Measurements from ENCODE around the gene PHACTR1.
"Not testable (repeated sequence)": the region's sequence is repeated elsewhere in the genome, so short reads cannot be mapped to it uniquely, and the experiment has no call there.

PHACTR1 gene

GRCh38 chr6:12716298-12716916 lies at the start of gene PHACTR1:
Gene PHACTR1, plus strand, starts transcription at chr6:12716767.
- no peak for DNase-seq

DNA sequence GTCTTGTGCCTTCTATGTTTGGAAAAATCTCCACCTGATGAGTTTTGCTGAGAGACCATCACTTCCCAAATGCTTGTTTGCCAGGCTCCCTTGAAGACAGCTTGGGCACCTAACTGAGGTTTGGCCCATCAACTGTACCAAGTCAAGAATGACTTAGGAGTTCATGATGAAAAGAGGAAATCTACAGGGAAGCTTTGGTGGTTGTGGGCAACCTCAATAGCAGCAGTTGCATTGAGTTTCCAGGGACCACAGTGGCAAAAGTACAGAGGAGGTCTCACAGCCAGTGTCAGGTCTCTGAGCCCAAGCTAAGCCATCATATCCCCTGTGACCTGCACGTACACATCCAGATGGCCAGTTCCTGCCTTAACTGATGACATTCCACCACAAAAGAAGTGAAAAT lies 49.7 kb upstream of the PHACTR1 start:
- DNase-seq: no peak

DNA sequence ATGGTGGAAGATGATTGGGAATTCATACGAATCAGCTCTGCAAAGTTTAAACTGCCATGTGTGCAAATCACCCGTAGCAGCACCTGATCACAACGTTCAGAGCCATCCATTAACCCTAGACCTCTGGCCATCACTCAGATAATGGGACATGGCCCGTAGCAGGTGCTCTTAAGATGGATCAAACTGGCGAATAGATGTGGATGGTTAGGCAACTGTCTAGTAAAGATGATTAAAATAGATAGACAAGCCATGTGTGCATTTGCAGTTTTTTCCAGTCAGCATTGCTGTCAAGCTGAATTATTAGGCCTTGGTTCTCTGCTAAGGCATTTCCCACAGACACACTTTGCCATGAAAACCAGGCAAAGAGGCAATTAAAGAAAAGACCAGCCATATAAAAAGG lies 40.6 kb upstream of the PHACTR1 start:
- DNase-seq: no peak

DNA sequence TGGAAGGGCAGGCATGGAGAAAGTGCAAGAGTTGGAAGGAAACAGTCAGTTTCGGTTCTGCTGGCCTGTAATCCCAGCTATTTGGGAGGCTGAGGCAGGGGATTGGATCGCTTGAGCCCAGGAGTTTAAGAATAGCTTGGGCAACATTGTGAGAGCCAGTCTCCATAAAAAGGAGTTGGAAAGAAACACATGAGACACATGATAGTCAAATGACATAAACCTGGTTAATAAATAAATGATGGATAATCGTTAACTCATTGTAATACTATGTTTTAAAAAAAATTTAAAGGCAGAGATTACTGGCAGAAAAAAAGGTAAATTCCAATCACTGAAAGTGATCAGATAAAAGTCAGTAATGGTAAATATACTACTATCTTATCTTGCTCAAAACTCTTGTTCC lies 37.2 kb upstream of the PHACTR1 start:
- no peak for DNase-seq

DNA sequence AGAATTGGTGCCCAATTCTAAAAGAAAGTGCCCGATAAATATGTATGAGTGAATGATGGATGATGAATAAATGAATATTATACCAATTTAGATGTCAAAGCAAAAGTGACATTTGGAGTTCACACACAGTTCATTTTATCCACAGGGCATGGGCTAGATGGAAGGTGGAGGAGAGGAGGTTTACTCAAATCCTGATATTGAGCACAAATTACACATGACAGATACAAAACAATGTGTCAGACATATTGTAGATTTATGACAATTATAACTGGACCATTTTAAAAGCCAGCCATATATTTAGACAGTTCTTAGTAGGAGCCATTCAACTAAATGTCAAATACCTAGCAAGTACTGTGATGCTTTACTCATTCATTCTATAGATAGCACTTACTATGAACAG lies 23.4 kb upstream of the PHACTR1 start:
- DNase-seq: no peak

DNA sequence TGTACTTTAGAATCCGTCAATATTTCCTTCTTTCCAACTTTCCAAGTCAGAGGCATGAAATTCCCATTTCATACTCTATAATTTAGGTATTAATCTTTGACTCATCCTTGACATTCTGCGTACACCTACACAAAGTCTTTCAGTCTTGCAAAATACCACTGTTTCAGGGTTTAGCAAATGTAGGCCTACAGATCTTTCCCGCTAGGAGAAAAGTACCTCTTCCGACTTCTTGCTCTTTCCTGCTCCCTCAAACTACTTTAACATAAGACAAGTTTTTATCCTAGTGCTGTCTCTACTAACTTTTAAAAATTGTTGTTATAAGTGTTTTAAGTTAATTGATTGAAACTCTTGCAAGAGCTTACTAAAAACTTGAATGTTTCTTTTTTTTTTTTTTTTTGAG lies 18.3 kb upstream of the PHACTR1 start:
- DNase-seq: no peak

- no peak for DNase-seq
These were observed 11.6 kb upstream of the PHACTR1 start for GRCh38 chr6:12704946-12705345.

DNA sequence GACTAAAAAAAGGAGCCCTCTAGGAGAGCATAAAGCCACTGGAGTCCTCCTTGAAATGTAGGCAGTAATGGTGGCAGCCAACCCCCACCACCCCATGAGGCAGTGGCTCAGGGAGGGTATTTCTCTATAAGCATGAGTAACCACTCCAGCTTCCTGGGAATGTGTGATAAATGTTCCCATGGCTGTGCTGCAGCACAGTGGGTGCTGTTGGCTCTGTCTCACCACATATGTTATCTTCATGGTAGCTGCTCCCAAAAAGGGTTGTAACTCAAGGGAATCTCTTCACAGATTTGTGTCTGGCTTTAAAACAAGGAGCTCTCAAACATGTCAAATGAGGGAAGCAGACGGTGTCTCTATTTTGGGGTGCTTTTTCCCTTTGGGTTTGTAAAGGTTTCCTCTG lies 7.5 kb upstream of the PHACTR1 start:
- DNase-seq: no peak

- no peak for DNase-seq
These were observed 6.9 kb upstream of the PHACTR1 start for GRCh38 chr6:12709556-12710232.

DNA sequence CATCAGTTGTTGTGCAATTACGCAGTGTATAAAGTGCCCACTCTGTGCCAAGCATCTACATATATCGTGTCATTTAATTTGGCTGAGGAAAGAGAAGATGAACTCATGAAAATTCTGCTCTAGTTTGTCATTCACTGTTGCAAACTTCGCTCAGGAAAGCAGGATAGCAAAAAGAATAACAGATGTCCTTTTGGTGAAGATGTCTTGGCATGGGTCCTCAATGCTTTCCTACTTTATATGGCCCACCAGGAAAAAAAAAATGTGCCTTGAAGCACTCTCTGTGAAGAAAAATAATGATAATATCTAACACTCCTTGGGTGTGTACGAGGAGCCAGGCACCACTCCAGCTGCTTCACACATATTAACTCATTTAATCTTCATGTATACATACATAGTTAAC lies 5.6 kb upstream of the PHACTR1 start:
- DNase-seq: no peak

DNA sequence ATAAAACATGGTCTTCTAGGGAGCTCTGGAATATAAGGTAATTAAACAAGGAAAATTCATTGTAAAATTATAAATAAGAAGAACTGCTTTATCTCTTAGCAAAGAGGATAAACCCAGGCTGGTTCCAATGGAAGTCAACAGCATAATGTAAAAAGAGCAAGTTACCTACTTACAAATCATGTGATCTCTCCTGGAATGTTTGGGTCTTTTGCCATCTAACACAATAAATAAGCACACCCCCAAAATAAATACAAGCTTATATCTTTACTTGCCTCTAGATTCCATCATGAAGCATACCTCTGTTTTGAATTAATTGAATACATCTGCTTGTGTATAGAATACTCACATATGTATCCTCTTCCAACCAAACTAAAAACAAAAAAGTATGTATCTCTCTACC lies 2.5 kb upstream of the PHACTR1 start:
- no peak for DNase-seq

DNA sequence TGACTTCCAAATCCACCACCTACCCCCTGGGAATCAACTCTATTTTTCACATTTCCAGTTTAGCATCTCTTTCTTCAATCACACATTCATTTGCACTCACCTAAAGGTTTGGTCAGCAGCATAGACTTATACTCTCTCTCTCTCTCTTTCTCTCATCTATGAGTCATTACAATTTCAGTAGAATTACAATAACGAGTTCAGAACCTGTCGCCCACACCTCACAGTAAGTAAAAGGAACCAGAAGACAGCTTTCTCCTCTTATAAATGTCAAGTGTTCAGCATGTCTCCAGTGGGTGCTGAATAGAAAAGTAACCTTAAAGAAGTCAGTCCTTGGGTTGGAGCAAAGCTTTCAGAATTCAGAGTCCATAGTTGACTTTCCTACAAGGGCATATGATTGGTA lies 1.1 kb upstream of the PHACTR1 start:
- DNase-seq: no peak

DNA sequence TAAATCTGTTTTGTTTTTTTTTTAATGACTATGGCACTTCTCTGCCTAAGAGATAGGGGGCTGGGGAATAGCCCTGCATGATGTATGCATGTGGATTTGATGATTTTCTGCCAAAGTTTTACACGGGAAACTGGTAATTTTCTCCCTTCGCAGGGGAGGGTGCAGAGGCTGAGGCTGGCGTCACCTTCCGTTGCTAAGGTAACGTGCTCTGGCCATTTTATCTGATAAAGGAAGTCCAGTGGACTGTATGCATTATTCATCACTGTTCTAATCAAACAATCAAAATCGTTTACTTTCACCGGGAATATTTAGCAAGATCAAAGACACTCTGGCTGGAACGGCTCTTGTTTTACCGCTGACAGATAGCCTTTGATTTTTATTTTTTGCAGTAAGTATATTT lies 789 bp downstream of the PHACTR1 start:
- no peak for DNase-seq

- DNase-seq: no peak
These were observed 1.4 kb downstream of the PHACTR1 start for GRCh38 chr6:12718015-12718414.

GRCh38 chr6:12719017-12719416 lies 2.5 kb downstream of the PHACTR1 start:
- no peak for DNase-seq

- no peak for DNase-seq
These were observed 3.7 kb downstream of the PHACTR1 start for GRCh38 chr6:12720310-12720709.

DNA sequence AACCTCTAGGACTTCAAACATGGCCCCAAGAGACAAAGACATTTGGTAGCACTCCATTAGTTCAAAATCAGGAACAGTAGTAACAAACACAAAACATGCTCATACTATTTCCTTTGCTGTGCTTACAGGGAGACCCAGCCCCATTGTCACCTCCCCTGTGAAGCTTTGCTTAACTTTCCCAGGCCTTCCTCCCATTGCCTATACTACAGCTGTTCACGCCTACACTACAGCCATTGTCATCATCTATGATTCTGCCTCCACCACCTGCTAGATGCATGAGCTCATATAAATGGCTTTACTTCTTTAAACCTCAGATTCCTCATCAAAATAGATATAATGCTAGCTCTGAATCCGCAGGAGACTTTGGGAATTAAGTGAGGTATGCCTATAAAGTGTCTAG lies 8.7 kb downstream of the PHACTR1 start:
- DNase-seq: no peak

- no peak for DNase-seq
These were observed 12.9 kb downstream of the PHACTR1 start for GRCh38 chr6:12729467-12729866.

DNA sequence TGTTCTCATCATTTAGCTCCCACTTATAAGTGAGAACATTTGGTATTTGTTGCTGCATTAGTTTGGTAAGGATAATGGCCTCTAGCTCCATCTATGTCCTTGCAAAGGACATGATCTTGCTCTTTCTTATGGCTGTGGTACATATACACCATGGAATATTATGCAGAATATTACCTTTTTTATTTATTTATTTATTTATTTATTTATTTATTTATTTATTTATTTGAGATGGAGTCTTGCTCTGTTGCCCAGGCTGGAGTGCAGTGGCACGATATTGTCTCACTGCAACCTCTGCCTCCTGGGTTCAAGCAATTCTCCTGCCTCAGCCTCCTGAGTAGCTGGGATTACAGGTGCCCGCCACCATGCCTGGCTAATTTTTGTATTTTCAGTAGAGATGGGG lies 14.2 kb downstream of the PHACTR1 start:
- DNase-seq: not testable (repeated sequence)

- DNase-seq: no peak
These were observed 17.3 kb downstream of the PHACTR1 start for GRCh38 chr6:12733876-12734275.

- DNase-seq: no peak
These were observed 19.2 kb downstream of the PHACTR1 start for GRCh38 chr6:12735786-12736185.

- DNase-seq: no peak
These were observed 31.8 kb downstream of the PHACTR1 start for GRCh38 chr6:12748411-12748810.

DNA sequence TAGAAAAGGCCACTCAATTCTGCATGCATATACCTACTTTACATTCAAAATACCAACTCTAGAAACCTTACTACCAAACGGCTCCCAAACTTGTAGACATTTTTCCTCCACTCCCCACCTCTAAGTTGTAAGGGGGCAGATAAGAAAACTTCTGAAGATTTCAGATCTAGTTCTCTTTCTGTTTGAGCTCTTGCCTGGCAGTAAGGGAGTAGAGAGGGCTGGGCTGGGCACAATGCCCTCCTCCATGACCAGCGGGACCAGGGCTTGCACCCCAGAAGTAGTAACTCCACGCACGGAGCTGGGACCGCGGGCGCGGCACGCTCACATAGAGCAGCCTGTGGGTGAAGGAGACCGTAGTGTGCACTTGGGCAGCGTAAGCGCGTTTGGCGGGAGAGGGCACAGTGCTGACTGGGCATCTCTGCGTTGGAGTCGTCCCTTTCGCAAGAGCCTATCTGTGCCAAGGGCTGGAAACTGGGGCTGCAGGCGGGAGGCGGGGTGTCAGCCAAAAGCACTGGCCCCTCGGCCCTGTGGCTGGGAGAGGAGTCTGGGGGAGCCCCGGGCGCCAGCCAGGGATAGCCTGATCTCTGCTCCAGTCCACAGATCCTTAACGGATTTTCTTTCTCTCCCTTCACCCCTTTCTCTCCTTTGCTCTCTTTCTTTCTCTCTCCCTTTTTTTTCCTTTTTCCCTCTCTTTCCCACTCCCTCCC lies 32.4 kb downstream of the PHACTR1 start:
- no peak for DNase-seq
